GM13977 (cell line): Measurements from ENCODE around the gene TNFRSF4.

Experiments used
- DNase-seq: peaks from one replicate; pipeline ENCODE4 v3.0.0; 2012; ENCODE audit warnings: low spot score
- in situ Hi-C: fragments of 300-500 bp; cut with MboI; formaldehyde crosslinking; loops from one replicate; pipeline ENCODE4 v1.12.0; 2022; ENCODE audit warnings: low sequenced_read_pairs, low pct_unique_long_range_greater_than_20kb, mixed read lengths, inconsistent platforms; ENCODE audit not compliant: unreplicated experiment
- TF ChIP-seq, protein P1 (sequence below): IDR thresholded peaks from 2 replicates; pipeline ENCODE4 v1.5.1; 2012; ENCODE audit warnings: mild to moderate bottlenecking, control low read depth; ENCODE audit not compliant: insufficient read depth; ENCODE audit errors: extremely low read depth, missing control alignments

Gene TNFRSF4

DNA sequence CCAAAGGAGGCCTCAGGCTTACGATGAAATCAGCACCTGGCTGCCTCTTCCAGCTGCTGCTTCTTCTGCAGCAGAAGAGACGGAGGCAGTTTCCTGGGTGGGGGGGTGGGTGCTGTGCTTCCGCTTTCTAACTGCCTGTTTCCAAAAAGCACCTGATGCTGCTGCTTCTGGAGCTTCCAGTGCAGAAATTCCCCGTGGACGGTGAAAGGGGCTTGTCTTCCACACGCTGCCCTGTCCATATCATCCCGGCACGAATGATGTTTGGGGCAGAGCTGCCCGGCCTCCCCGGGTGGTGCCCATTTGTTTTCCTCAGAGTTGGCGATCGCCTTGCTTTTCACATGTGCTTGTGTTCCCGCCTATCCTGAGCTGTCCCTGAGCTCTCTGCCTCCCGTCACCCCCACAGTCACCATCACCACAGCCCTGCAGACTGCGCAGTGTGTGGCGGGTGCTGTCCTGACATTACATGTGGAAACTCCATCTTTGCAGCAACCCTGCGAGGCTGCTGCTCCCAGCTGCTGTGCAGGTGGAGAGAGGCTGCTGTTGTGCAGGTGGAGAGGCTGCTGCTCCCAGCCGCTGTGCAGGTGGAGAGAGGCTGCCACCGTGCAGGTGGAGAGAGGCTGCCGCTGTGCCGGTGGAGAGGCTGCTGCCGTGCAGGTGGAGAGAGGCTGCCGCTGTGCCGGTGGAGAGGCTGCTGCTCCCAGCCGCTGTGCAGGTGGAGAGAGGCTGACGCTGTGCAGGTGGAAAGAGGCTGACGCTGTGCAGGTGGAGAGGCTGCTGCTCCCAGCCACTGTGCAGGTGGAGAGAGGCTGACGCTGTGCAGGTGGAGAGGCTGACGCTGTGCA, 38.5 kb downstream of the TNFRSF4 start:
- in situ Hi-C loops: no loop called here
- no peak for DNase-seq
- TF ChIP-seq, protein P1, sequence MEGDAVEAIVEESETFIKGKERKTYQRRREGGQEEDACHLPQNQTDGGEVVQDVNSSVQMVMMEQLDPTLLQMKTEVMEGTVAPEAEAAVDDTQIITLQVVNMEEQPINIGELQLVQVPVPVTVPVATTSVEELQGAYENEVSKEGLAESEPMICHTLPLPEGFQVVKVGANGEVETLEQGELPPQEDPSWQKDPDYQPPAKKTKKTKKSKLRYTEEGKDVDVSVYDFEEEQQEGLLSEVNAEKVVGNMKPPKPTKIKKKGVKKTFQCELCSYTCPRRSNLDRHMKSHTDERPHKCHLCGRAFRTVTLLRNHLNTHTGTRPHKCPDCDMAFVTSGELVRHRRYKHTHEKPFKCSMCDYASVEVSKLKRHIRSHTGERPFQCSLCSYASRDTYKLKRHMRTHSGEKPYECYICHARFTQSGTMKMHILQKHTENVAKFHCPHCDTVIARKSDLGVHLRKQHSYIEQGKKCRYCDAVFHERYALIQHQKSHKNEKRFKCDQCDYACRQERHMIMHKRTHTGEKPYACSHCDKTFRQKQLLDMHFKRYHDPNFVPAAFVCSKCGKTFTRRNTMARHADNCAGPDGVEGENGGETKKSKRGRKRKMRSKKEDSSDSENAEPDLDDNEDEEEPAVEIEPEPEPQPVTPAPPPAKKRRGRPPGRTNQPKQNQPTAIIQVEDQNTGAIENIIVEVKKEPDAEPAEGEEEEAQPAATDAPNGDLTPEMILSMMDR: no peak

GRCh38 chr1:1173793-1174415, 40.0 kb downstream of the TNFRSF4 start, which contains the start of gene TTLL10:
Gene TTLL10, plus strand, starts transcription at chr1:1173880. Its CDS starts 5,336 bp downstream, at chr1:1179216.
- peak; percentile 71 for DNase-seq
- TF ChIP-seq, protein P1: no peak
- in situ Hi-C loops: no loop called here

DNA sequence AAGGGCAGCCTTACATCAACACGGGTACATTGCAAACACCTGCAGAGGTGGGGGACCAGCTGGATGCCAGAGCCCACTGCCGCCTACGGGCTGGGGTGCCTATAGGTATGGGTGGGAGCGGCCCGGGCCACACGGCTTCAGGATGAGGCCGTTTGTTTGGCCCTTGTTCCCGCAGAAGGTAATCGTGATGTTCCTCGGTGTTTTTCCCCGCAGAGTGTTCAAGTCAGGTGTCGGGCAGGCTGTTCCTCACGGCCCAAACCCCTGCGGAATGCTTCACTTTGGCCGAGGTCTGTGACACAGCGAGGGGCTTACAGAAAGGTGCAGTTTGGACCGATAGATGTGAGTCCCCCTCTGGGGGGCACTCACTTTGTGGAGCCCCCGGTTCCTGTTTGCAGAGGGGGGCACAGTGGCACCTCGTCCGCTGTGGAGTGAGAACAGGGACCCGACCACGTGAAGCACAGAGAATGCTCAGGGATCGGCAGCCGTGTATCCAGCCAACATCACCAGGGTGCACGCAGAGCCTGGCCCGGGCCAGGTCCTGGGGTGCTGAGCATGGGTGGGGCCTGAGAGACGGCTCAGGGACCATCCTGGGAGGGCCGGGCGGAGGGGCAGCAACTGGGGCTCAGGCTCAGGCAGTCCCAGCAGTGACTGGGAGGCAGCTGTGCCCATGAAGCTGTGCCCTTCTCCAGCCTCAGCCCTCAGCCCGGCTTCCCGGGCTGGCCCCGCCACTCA, 40.7 kb downstream of the TNFRSF4 start:
- TF ChIP-seq, protein P1: no peak
- in situ Hi-C loops: no loop called here
- no peak for DNase-seq

- TF ChIP-seq, protein P1: no peak
- in situ Hi-C loops: no loop called here
- peak; percentile 69 for DNase-seq
Observed at GRCh38 chr1:1171546-1172340, 42.2 kb downstream of the TNFRSF4 start.

DNA sequence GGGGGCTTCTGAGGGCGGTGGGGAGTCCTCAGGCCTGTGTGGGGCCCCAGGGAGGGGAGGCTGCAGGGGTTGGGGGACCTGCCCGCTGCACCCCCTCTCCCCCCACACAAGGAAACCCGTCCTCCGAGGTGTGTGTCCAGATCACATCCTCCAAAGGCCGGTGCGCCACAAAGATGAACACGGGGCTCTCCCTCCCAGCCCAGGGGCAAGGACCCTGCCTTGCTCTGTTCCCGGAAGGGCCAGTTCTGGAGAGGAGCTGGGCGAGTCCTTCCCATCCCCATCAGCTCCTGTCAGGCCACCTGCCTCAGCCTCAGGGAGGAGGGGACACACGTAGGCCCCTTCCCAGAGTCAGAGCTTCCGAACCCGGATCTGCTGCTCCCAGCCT, 42.8 kb downstream of the TNFRSF4 start:
- TF ChIP-seq, protein P1: no peak
- peak; percentile 43 for DNase-seq
- in situ Hi-C loops: no loop called here
